Measurements from ENCODE around the gene EMP3.

DNA sequence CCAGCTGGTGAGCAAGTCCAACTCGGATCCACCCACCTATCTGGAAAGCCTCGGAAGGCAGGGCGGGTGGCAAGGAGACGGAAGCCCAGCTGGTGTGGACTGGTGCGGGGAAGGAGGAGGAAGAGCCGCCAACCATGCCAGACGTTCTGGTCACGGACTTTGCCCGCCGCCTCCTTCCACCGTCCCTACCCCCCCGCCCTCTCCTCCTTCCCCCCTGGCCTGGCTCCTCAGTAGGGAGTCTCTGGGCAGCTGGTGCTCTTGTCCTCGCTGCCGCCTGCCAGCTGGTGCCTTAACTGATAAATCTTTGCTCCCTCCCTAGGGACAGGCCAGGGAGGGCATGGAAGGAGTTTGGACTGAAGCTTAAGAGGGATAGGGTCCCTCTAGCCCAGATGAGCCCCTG, 43.6 kb downstream of the EMP3 start:
- TF ChIP-seq POLR2A (IDR thresholded peaks at IDR 0.05; ENCODE audit: low read depth, low read length) (no peak), TAF1 (IDR thresholded peaks at IDR 0.05; ENCODE audit: borderline replicate concordance, low read depth, low read length) (no peak), POLR2AphosphoS5 (IDR thresholded peaks at IDR 0.05; ENCODE audit: low read depth, low read length) (no peak)
